ENCODE results near the gene PTGFRN.

PTGFRN gene

DNA sequence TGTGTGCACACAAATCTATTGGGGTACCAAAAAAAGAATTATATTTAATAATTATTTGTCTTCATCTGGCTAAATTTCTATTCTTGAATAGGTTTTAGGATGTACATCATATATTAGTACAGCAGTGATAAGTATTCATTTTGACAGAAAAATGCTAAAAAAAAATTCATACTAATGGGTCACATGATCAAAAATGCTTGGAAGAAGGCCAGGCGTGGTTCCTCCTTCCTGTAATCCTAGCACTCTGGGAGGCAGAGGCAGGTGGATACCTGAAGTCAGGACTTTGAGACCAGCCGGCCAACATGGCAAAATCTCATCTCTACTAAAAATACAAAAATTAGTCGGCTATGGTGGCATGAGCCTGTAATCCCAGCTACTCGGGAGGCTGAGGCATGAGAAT lies 26.9 kb upstream of the PTGFRN start:
- Histone ChIP-seq H3F3A (ENCODE audit: insufficient read depth, low read length) (no peaks in the 10 kb centered on the region), H3K27me3 (replicated peaks; ENCODE audit: insufficient read depth, low read length) (no peaks in the 10 kb centered on the region), H3K9ac (ENCODE audit: low read length) (no peak overlapping the region), H4K20me1 (ENCODE audit: insufficient read depth, low read length) (no peaks in the 10 kb centered on the region), H3K4me1 (ENCODE audit: low read length) (no peaks in the 10 kb centered on the region), H2AFZ (ENCODE audit: low read length) (no peak overlapping the region), H3K9me3 (replicated peaks; ENCODE audit: insufficient read depth, low read length) (no peaks in the 10 kb centered on the region), H3K4me2 (ENCODE audit: low read depth, low read length) (no peak overlapping the region), H3K27ac (ENCODE audit: low read length) (no peak overlapping the region), H3K9me2 (replicated peaks; ENCODE audit: insufficient read depth, low read length) (no peaks in the 10 kb centered on the region), H3K4me3 (ENCODE audit: low read length) (no peak overlapping the region), H3K79me2 (ENCODE audit: low read length) (no peaks in the 10 kb centered on the region), H3K36me3 (replicated peaks; ENCODE audit: insufficient read depth, low read length) (no peaks in the 10 kb centered on the region)
- no peak for TF ChIP-seq EZH2 (optimal IDR thresholded peaks at IDR 0.05; ENCODE audit: low read depth, low read length)
- TF ChIP-seq, protein P1, sequence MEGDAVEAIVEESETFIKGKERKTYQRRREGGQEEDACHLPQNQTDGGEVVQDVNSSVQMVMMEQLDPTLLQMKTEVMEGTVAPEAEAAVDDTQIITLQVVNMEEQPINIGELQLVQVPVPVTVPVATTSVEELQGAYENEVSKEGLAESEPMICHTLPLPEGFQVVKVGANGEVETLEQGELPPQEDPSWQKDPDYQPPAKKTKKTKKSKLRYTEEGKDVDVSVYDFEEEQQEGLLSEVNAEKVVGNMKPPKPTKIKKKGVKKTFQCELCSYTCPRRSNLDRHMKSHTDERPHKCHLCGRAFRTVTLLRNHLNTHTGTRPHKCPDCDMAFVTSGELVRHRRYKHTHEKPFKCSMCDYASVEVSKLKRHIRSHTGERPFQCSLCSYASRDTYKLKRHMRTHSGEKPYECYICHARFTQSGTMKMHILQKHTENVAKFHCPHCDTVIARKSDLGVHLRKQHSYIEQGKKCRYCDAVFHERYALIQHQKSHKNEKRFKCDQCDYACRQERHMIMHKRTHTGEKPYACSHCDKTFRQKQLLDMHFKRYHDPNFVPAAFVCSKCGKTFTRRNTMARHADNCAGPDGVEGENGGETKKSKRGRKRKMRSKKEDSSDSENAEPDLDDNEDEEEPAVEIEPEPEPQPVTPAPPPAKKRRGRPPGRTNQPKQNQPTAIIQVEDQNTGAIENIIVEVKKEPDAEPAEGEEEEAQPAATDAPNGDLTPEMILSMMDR (IDR thresholded peaks at IDR 0.05; ENCODE audit: low read length): no peak
- TF ChIP-seq EZH2phosphoT487 (IDR thresholded peaks at IDR 0.05; ENCODE audit: low read length): no peak
- DNase-seq: no peak

DNA sequence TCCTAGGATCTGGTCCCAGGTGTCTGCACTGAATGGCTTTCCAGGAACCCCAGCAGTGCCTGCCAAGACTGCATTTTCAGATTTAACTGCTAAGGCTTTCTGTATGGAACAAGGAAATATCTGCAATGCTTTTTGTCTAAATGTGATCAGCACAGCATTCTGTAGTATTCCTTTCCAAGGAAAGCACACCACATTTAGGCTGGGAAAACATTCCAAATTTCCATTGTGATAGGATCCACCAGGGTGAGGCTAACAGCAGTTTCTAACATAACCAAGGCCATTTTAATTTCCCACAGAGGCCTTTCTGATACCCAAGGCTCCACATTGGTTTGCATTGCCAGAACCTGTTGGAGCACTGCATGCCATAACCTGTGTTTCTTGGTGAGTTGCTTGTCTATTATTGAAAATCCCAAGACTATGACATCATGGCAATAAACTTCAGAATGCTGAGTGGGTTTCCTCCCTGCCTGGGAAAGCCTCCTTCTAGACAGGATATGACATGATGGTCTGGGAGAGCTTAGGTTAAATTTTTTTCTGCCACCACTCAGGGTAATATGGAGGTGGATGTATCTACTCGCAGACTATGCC lies 23.3 kb upstream of the PTGFRN start:
- Histone ChIP-seq H3K4me2 (ENCODE audit: low read depth, low read length) (no peak overlapping the region), H3K4me1 (ENCODE audit: low read length) (no peaks in the 10 kb centered on the region), H2AFZ (ENCODE audit: low read length) (no peak overlapping the region), H3K36me3 (replicated peaks; ENCODE audit: insufficient read depth, low read length) (no peaks in the 10 kb centered on the region), H3K27me3 (replicated peaks; ENCODE audit: insufficient read depth, low read length) (no peaks in the 10 kb centered on the region), H3F3A (ENCODE audit: insufficient read depth, low read length) (no peaks in the 10 kb centered on the region), H3K9me2 (replicated peaks; ENCODE audit: insufficient read depth, low read length) (no peaks in the 10 kb centered on the region), H3K27ac (ENCODE audit: low read length) (no peak overlapping the region), H4K20me1 (ENCODE audit: insufficient read depth, low read length) (no peaks in the 10 kb centered on the region), H3K4me3 (ENCODE audit: low read length) (no peak overlapping the region), H3K9ac (ENCODE audit: low read length) (no peak overlapping the region), H3K79me2 (ENCODE audit: low read length) (no peaks in the 10 kb centered on the region), H3K9me3 (replicated peaks; ENCODE audit: insufficient read depth, low read length) (no peaks in the 10 kb centered on the region)
- TF ChIP-seq, protein P1 (IDR thresholded peaks at IDR 0.05; ENCODE audit: low read length): no peak
- TF ChIP-seq EZH2phosphoT487 (IDR thresholded peaks at IDR 0.05; ENCODE audit: low read length) (no peak), EZH2 (optimal IDR thresholded peaks at IDR 0.05; ENCODE audit: low read depth, low read length) (no peak)
- DNase-seq: no peak

DNA sequence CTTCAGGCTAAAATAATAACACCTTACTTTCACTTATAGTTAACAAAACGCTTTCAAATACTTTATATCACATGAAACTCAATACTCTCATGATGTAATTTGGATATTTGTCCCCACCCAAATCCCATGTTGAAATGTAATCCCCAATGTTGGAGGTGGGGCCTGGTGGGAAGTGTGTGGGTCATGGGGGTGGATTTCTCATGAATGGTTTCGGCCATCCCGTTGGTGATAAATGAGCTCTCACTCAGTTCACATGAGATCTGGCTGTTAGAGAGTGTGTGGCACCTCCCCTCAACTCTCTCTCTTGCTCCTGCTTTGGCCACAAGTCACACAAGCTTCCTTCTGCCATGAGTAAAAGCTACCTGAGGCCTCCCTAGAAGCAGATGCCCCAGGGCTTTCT lies 22.5 kb upstream of the PTGFRN start:
- Histone ChIP-seq H4K20me1 (ENCODE audit: insufficient read depth, low read length) (no peaks in the 10 kb centered on the region), H3K4me3 (ENCODE audit: low read length) (no peak overlapping the region), H3K9me3 (replicated peaks; ENCODE audit: insufficient read depth, low read length) (no peaks in the 10 kb centered on the region), H3K27ac (ENCODE audit: low read length) (no peak overlapping the region), H3K9ac (ENCODE audit: low read length) (no peak overlapping the region), H2AFZ (ENCODE audit: low read length) (no peak overlapping the region), H3K36me3 (replicated peaks; ENCODE audit: insufficient read depth, low read length) (no peaks in the 10 kb centered on the region), H3K4me2 (ENCODE audit: low read depth, low read length) (no peak overlapping the region), H3K27me3 (replicated peaks; ENCODE audit: insufficient read depth, low read length) (no peaks in the 10 kb centered on the region), H3F3A (ENCODE audit: insufficient read depth, low read length) (no peaks in the 10 kb centered on the region), H3K79me2 (ENCODE audit: low read length) (no peaks in the 10 kb centered on the region), H3K9me2 (replicated peaks; ENCODE audit: insufficient read depth, low read length) (no peaks in the 10 kb centered on the region), H3K4me1 (ENCODE audit: low read length) (no peaks in the 10 kb centered on the region)
- DNase-seq: no peak
- TF ChIP-seq EZH2phosphoT487 (IDR thresholded peaks at IDR 0.05; ENCODE audit: low read length) (no peak), EZH2 (optimal IDR thresholded peaks at IDR 0.05; ENCODE audit: low read depth, low read length) (no peak)
- TF ChIP-seq, protein P1 (IDR thresholded peaks at IDR 0.05; ENCODE audit: low read length): no peak
